ENCODE results near the gene GRM5.
"Not testable (repeated sequence)": the region's sequence is repeated elsewhere in the genome, so short reads cannot be mapped to it uniquely, and the experiment has no call there.

The GRM5 gene

GRCh38 chr11:88979641-88980040, 86.1 kb downstream of the GRM5 start:
- TF ChIP-seq CTCF (IDR thresholded peaks at IDR 0.05; ENCODE audit: control insufficient read depth, extremely low read depth, insufficient read depth) = no peak

GRCh38 chr11:88978992-88979391, 86.8 kb downstream of the GRM5 start:
- not testable (repeated sequence) for H3K4me3 ChIP-seq (ENCODE audit: low read depth, low read length); DNase-seq (ENCODE audit: low read depth)

More at GRCh38 chr11:88979641-88980040, 86.1 kb downstream of the GRM5 start:
- DNase-seq (ENCODE audit: low read depth) = no peak
- H3K4me3 ChIP-seq (ENCODE audit: low read depth, low read length) = no peak overlapping the region

GRCh38 chr11:88975441-88975840, 90.3 kb downstream of the GRM5 start:
- not testable (repeated sequence) for DNase-seq (ENCODE audit: low read depth); H3K4me3 ChIP-seq (ENCODE audit: low read depth, low read length)

GRCh38 chr11:88972210-88972609, 93.6 kb downstream of the GRM5 start:
- H3K4me3 ChIP-seq (ENCODE audit: low read depth, low read length) = no peak overlapping the region
- TF ChIP-seq CTCF (IDR thresholded peaks at IDR 0.05; ENCODE audit: control insufficient read depth, extremely low read depth, insufficient read depth) = no peak
- no peak for DNase-seq (ENCODE audit: low read depth)

GRCh38 chr11:88961621-88962020, 104.2 kb downstream of the GRM5 start:
- not testable (repeated sequence) for H3K4me3 ChIP-seq (ENCODE audit: low read depth, low read length); DNase-seq (ENCODE audit: low read depth)

GRCh38 chr11:88959857-88960256, 105.9 kb downstream of the GRM5 start:
- not testable (repeated sequence) for H3K4me3 ChIP-seq (ENCODE audit: low read depth, low read length); DNase-seq (ENCODE audit: low read depth)

- DNase-seq (ENCODE audit: low read depth) = no peak
- no peak for TF ChIP-seq CTCF (IDR thresholded peaks at IDR 0.05; ENCODE audit: control insufficient read depth, extremely low read depth, insufficient read depth)
Measured at GRCh38 chr11:88950975-88951374, 114.8 kb downstream of the GRM5 start.

GRCh38 chr11:88948908-88949307, 116.9 kb downstream of the GRM5 start:
- DNase-seq (ENCODE audit: low read depth); H3K4me3 ChIP-seq (ENCODE audit: low read depth, low read length): not testable (repeated sequence)

More at GRCh38 chr11:88950975-88951374, 114.8 kb downstream of the GRM5 start:
- H3K4me3 ChIP-seq (ENCODE audit: low read depth, low read length) = no peak overlapping the region

- not testable (repeated sequence) for DNase-seq (ENCODE audit: low read depth); H3K4me3 ChIP-seq (ENCODE audit: low read depth, low read length)
Measured at GRCh38 chr11:88947843-88948572, 117.8 kb downstream of the GRM5 start.

GRCh38 chr11:88929665-88930064, 136.1 kb downstream of the GRM5 start:
- H3K4me3 ChIP-seq (ENCODE audit: low read depth, low read length); DNase-seq (ENCODE audit: low read depth): not testable (repeated sequence)

GRCh38 chr11:88917065-88917464, 148.7 kb downstream of the GRM5 start:
- not testable (repeated sequence) for H3K4me3 ChIP-seq (ENCODE audit: low read depth, low read length); DNase-seq (ENCODE audit: low read depth)

Measured in LNCaP clone FGC (cell line).